Natural killer cell (primary cell): Measurements from ENCODE around the gene ARMC9. TPM values are rescaled to one million over a fixed set of nuclear protein-coding genes. Genes with fewer than 3 reads are reported as not detected.
A peak's percentile ranks its signal among the peaks of the same experiment; 100 is the strongest.

Source experiments
- ATAC-seq, 3 donors: fragments of 150-1000 bp in 2 of 3; fragments of 200-7000 bp in 1 of 3; cut with Tn5 transposase; 1 replicate in 1 of 3; 2 replicates in 2 of 3; pipeline ENCODE4 v1.10.0; 2021; ENCODE audit warnings: mild to moderate bottlenecking in 2 of 3, moderate library complexity in 2 of 3
- DNase-seq, 2 donors: peaks; one replicate each; pipeline versions ENCODE4 v3.0.0 to v3.0.0-alpha.2; 2013 to 2021; ENCODE audit warnings: mixed read lengths in 1 of 2
- H3K27ac ChIP-seq: one replicate; pipeline ENCODE4 v1.5.1; 2013; ENCODE audit warnings: mild to moderate bottlenecking, low read length
- H3K27me3 ChIP-seq: one replicate; pipeline ENCODE4 v1.6.1; 2013; ENCODE audit warnings: low read length; ENCODE audit not compliant: control insufficient read depth, insufficient read depth
- H3K36me3 ChIP-seq: one replicate; pipeline ENCODE4 v1.6.1; 2013; ENCODE audit warnings: low read length; ENCODE audit not compliant: control insufficient read depth, insufficient read depth
- H3K4me1 ChIP-seq: one replicate; pipeline ENCODE4 v1.6.1; 2013; ENCODE audit warnings: low read length; ENCODE audit not compliant: control insufficient read depth, insufficient read depth
- H3K4me3 ChIP-seq: one replicate; pipeline ENCODE4 v1.5.1; 2013; ENCODE audit warnings: low read length
- H3K9me3 ChIP-seq: one replicate; pipeline ENCODE4 v1.6.1; 2013; ENCODE audit warnings: low read length; ENCODE audit not compliant: control insufficient read depth, insufficient read depth
- H3K27ac Mint-ChIP-seq, 2 donors: one replicate each; pipeline ENCODE4 v1.8.0; 2022; ENCODE audit warnings: mild to moderate bottlenecking in 2 of 2, mixed read lengths in 2 of 2, moderate library complexity in 1 of 2
- H3K27me3 Mint-ChIP-seq, 2 donors: one replicate each; pipeline ENCODE4 v1.8.0; 2022; ENCODE audit warnings: low read depth in 2 of 2, mixed read lengths in 2 of 2
- H3K36me3 Mint-ChIP-seq: one replicate; pipeline ENCODE4 v1.8.0; 2022; ENCODE audit warnings: mixed read lengths
- H3K4me1 Mint-ChIP-seq, 2 donors: one replicate each; pipeline ENCODE4 v1.8.0; 2022; ENCODE audit warnings: mixed read lengths in 2 of 2
- H3K4me3 Mint-ChIP-seq: one replicate; pipeline ENCODE4 v1.8.0; 2022; ENCODE audit warnings: mild to moderate bottlenecking, moderate library complexity, mixed read lengths
- H3K9me3 Mint-ChIP-seq, 2 donors: one replicate each; pipeline ENCODE4 v1.8.0; 2022; ENCODE audit warnings: mixed read lengths in 2 of 2
- CTCF ChIP-seq: fragments of 200-600 bp; IDR thresholded peaks from one replicate; pipeline ENCODE4 v1.8.0; 2022; ENCODE audit warnings: antibody characterized with exemption
- WGBS: methylation state at CpG from one replicate; pipeline ENCODE4 v1.1.7; 2013; ENCODE audit warnings: missing lambda C conversion rate; ENCODE audit not compliant: insufficient coverage; 5-methylcytosine and 5-hydroxymethylcytosine counted together
- intact Hi-C: fragments of 100-400 bp; cut with micrococcal nuclease; formaldehyde crosslinking; loops from one replicate; pipeline ENCODE4 v1.14.2; 2022
- total RNA-seq, 4 donors: library from RNA; stranded (reverse); fragments of 120-200 nt in 1 of 4; gene quantifications; one replicate each; pipeline versions ENCODE4 v1.2.3 to v1.2.4, GENCODE V29; 2013 to 2022

ARMC9 gene
- total RNA-seq, 3 donors from 2014 or later (not counting 1 experiment from before 2014, with no cell fraction given), result 1.2 to 2.3 (median 2.0) TPM

DNA sequence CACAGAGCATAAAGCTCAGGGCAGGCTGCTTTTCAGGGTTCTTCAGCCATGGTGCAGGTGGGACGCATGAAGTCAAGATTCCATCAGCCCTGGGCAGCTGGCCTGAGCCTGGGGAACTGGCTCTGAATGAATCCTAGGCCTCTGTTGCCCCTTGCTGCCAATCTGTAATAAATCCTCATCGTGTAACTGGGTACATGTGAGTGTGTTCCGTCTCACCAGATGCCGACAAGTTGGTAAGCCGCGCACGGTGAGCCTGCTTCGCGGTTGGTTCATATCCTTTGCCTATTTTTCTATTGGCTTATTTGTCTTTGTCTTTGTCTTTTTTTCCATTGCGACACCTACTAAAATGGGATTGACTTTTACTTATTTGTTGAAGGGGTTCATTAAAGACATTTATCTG, 224.7 kb downstream of the ARMC9 start:
- Histone ChIP-seq H3K9me3 (no peaks in the 10 kb centered on the region), H3K36me3 (no peaks in the 10 kb centered on the region), H3K27ac (no peak overlapping the region), H3K27me3 (no peaks in the 10 kb centered on the region), H3K4me3 (no peak overlapping the region), H3K4me1 (peaks cover 37% of the 10 kb centered on the region)
- H3K4me1 Mint-ChIP-seq, result peaks cover 29 to 35% of the 10 kb centered on the region in 2 donors
- 96% methylated on average over 9 of the region's 10 CpGs for WGBS
- no peak overlapping the region for H3K4me3 Mint-ChIP-seq
- DNase-seq (no peak), ATAC-seq (no peak)
- peak overlapping the region in 1 of 2 donors; percentile 100 for H3K27ac Mint-ChIP-seq
- no peaks in the 10 kb centered on the region for H3K27me3 Mint-ChIP-seq
- H3K36me3 Mint-ChIP-seq, result no peaks in the 10 kb centered on the region
- intact Hi-C loops, result no loop called here
- H3K9me3 Mint-ChIP-seq, result no peaks in the 10 kb centered on the region
- TF ChIP-seq CTCF, result no peak

Other genes starting within 250 kb of the ARMC9 start
- gene SPATA3, start 202.5 kb upstream of the ARMC9 start, total RNA-seq, result not detected
- gene C2orf72, start 161.1 kb upstream of the ARMC9 start, total RNA-seq, result not detected
- gene PSMD1, start 141.8 kb upstream of the ARMC9 start, total RNA-seq, result 10 to 100 TPM; 44.1 to 54.9 (median 49.7) TPM
- not detected for gene HTR2B, start 73.6 kb upstream of the ARMC9 start, total RNA-seq
- 100 to 1,000 TPM in 2 of 3 donors, 10 to 100 TPM in 1; 87.5 to 151 (median 113) TPM for gene B3GNT7, start 197.1 kb downstream of the ARMC9 start, total RNA-seq